ENCODE measurements around the gene SLC24A3.

DNA sequence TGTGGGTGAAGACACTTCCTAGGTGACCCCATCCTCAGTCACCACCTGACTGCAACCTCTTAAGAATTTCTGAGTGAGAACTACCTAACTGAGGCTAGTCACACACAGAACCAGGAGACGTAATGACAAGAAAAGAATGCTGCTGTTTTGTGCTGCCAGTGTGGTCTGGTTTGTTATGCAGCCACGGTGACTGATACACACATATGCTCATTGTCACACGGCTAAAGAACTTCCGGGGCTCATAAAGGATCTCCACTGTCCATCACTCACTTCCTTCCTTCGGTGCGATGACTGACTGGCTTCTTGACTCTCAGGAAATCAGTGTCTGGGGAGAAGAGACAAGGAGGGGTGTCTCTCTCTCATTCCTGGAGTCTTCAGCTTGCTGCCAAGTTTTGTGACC is 88.0 kb downstream of the SLC24A3 start:
- no peak for TF ChIP-seq EZH2 (IDR thresholded peaks at IDR 0.05; ENCODE audit: insufficient read depth, poor library complexity, severe bottlenecking)
- TF ChIP-seq EZH2phosphoT487 (IDR thresholded peaks at IDR 0.05; ENCODE audit: insufficient read depth, low read depth): no peak
